Measurements from ENCODE around the gene PDZD8. TPM values are rescaled to one million over a fixed set of nuclear protein-coding genes. Genes with fewer than 3 reads are reported as not detected.

The PDZD8 gene
- total RNA-seq, 1 donor from 2014 or later: 13.2 TPM

DNA sequence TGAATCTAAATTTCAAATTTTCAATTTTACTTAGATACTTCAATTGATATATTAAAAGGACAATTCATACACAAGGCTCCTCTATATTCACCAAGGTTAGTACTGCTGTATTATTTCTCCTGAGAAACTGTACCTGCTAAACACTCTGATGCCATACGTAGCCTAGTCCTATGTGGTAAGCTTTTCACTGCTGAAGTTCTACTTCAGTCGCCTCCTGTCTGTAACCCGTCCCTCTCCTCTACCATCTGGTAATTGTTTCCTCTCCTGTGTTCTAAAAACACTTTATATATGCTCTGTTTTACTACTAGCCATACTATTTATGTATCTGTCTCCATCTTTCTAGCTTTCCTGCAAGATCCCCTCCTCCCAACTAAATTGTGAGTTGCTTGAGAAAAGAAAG is 20.2 kb downstream of the PDZD8 start:
- H3K4me3 Mint-ChIP-seq: no peak overlapping the region
- ChIA-PET POLR2A (no interaction called here), CTCF (interaction anchor here (1.4 kb wide), 1 partner anchor 35 kb away, joined by 3 read pairs; no protein-coding TSS in a partner anchor)
- intact Hi-C loops (cut with micrococcal nuclease): loop anchor here (2.0 kb wide), 1 partner anchor 18 kb away; no protein-coding TSS in a partner anchor
- no peaks in the 10 kb centered on the region for H3K9me3 Mint-ChIP-seq
- H3K27me3 Mint-ChIP-seq: no peaks in the 10 kb centered on the region
- H3K36me3 Mint-ChIP-seq (ENCODE audit: low read depth): no peaks in the 10 kb centered on the region
- DNase-seq: no peak
- ATAC-seq (ENCODE audit: low read depth): no peak
- H3K27ac Mint-ChIP-seq: no peak overlapping the region
- TF ChIP-seq, protein P1, sequence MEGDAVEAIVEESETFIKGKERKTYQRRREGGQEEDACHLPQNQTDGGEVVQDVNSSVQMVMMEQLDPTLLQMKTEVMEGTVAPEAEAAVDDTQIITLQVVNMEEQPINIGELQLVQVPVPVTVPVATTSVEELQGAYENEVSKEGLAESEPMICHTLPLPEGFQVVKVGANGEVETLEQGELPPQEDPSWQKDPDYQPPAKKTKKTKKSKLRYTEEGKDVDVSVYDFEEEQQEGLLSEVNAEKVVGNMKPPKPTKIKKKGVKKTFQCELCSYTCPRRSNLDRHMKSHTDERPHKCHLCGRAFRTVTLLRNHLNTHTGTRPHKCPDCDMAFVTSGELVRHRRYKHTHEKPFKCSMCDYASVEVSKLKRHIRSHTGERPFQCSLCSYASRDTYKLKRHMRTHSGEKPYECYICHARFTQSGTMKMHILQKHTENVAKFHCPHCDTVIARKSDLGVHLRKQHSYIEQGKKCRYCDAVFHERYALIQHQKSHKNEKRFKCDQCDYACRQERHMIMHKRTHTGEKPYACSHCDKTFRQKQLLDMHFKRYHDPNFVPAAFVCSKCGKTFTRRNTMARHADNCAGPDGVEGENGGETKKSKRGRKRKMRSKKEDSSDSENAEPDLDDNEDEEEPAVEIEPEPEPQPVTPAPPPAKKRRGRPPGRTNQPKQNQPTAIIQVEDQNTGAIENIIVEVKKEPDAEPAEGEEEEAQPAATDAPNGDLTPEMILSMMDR (IDR thresholded peaks at IDR 0.05): no peak
- H3K4me1 Mint-ChIP-seq: peaks cover 41% of the 10 kb centered on the region

DNA sequence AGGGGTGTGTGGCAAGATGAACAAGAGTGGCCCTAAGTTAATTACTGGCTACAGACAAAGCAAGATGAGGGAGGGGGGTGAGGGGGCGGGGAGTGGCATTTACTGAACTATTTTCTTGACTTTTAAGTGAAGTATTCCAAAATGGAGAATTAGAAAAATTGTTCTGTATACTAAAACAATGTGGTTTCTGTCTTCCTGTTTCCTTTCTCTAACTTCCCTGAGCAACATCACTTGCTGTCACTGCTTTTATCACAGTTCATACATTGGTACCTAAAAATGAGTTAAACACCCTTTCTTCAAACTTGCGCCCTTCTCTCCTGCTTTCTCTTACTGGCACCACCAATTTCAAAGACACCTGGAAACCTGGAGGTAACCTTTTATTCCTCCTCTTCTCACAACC is 21.6 kb downstream of the PDZD8 start:
- TF ChIP-seq, protein P1 (IDR thresholded peaks at IDR 0.05): no peak
- DNase-seq: no peak
- Mint-ChIP-seq H3K27me3 (no peaks in the 10 kb centered on the region), H3K4me1 (peaks cover 41% of the 10 kb centered on the region), H3K36me3 (ENCODE audit: low read depth) (no peaks in the 10 kb centered on the region), H3K27ac (no peak overlapping the region), H3K9me3 (no peaks in the 10 kb centered on the region), H3K4me3 (no peak overlapping the region)
- ChIA-PET POLR2A (no interaction called here), CTCF (no interaction called here)
- intact Hi-C loops (cut with micrococcal nuclease): loop anchor here (2.0 kb wide), 1 partner anchor 19 kb away; no protein-coding TSS in a partner anchor
- ATAC-seq (ENCODE audit: low read depth): no peak

DNA sequence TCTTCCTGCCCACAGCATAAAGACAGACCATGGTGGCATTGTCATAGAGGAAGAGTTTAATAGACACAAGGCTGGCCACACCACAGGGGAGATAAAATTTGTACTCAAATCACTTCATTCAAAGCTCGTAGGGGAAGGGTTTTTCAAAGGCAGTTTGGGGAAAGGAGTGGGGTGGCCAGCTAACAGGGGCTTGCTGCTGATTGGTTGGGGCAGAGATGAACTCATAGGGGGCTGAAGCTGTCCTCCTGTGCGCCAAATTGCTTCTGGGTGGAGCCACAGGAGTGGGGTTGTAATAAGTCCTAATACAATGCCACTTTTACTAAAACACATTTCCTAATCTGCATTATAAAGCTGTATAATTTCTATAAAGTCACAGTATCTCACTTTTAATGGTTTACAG is 22.5 kb downstream of the PDZD8 start:
- TF ChIP-seq, protein P1 (IDR thresholded peaks at IDR 0.05): no peak
- ATAC-seq (ENCODE audit: low read depth) (no peak), DNase-seq (no peak)
- H3K36me3 Mint-ChIP-seq (ENCODE audit: low read depth): no peaks in the 10 kb centered on the region
- intact Hi-C loops (cut with micrococcal nuclease): no loop called here
- no peaks in the 10 kb centered on the region for H3K9me3 Mint-ChIP-seq
- H3K27ac Mint-ChIP-seq: no peak overlapping the region
- ChIA-PET CTCF (no interaction called here), POLR2A (no interaction called here)
- no peak overlapping the region for H3K4me3 Mint-ChIP-seq
- no peaks in the 10 kb centered on the region for H3K27me3 Mint-ChIP-seq
- peaks cover 41% of the 10 kb centered on the region for H3K4me1 Mint-ChIP-seq

DNA sequence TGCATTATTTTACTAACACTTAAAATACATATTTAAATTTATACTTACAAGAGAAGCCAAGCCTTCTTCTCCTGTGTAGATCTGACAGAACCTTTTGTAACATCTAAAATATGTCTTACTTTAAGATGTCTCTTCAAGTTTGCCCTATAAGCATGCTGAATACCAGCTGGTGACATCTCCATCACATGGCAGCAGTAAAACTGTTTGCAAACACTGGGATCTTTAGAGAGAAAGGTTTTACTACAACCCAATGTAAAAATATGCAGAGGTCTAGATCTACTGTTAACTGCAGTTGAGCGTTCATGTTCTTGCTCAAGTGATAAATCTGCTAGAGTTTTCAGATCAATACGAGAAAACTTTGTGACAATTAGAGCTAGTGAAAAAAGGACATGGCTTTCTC is 23.2 kb downstream of the PDZD8 start:
- ChIA-PET CTCF (interaction anchor here (0.7 kb wide), 1 partner anchor 135 kb away, joined by 3 read pairs; no protein-coding TSS in a partner anchor), POLR2A (no interaction called here)
- Mint-ChIP-seq H3K4me1 (peaks cover 44% of the 10 kb centered on the region), H3K9me3 (no peaks in the 10 kb centered on the region), H3K36me3 (ENCODE audit: low read depth) (no peaks in the 10 kb centered on the region), H3K4me3 (no peak overlapping the region), H3K27me3 (no peaks in the 10 kb centered on the region), H3K27ac (no peak overlapping the region)
- ATAC-seq (ENCODE audit: low read depth) (no peak), DNase-seq (no peak)
- intact Hi-C loops (cut with micrococcal nuclease): no loop called here
- TF ChIP-seq, protein P1 (IDR thresholded peaks at IDR 0.05): no peak

DNA sequence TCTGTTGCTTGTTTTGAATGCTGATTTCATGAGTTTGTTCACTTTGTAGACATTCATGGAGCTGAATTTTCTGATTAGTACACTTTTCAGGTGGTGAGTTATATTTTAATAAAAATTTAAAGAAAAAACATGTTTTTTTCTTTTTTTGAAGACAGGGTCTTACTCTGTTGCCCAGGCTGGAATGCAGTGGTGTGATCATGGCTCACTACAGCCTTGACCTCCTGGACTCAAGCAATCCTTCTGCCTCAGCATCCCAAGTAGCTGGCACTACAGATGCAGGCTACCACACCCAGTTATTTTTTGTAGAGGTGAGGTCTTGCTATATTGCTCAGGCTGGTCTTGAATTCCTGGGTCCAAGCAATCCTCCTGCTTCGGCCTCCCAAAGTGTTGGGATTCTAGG is 23.7 kb downstream of the PDZD8 start:
- Mint-ChIP-seq H3K36me3 (ENCODE audit: low read depth) (no peaks in the 10 kb centered on the region), H3K27ac (no peak overlapping the region), H3K27me3 (no peaks in the 10 kb centered on the region), H3K9me3 (no peaks in the 10 kb centered on the region), H3K4me3 (no peak overlapping the region), H3K4me1 (peaks cover 47% of the 10 kb centered on the region)
- intact Hi-C loops (cut with micrococcal nuclease): no loop called here
- ChIA-PET POLR2A (no interaction called here), CTCF (no interaction called here)
- DNase-seq (no peak), ATAC-seq (ENCODE audit: low read depth) (no peak)
- TF ChIP-seq, protein P1 (IDR thresholded peaks at IDR 0.05): no peak
